ENCODE measurements around the gene ARHGEF3.

The ARHGEF3 gene

GRCh38 chr3:56795097-56795828 lies 6.5 kb downstream of the ARHGEF3 start:
- no peak for DNase-seq

GRCh38 chr3:56792193-56792592 lies 9.6 kb downstream of the ARHGEF3 start:
- no peak for DNase-seq

- DNase-seq: no peak
Measured at GRCh38 chr3:56790016-56790821, 11.5 kb downstream of the ARHGEF3 start.

GRCh38 chr3:56789076-56789475 lies 12.7 kb downstream of the ARHGEF3 start:
- DNase-seq: no peak

- no peak for DNase-seq
Measured at GRCh38 chr3:56788521-56788920, 13.2 kb downstream of the ARHGEF3 start.

GRCh38 chr3:56787784-56788256 lies 13.9 kb downstream of the ARHGEF3 start:
- no peak for DNase-seq

GRCh38 chr3:56787258-56787775 lies 14.4 kb downstream of the ARHGEF3 start:
- no peak for DNase-seq

GRCh38 chr3:56785499-56785898 lies 16.2 kb downstream of the ARHGEF3 start:
- DNase-seq: no peak

GRCh38 chr3:56784448-56785001 lies 17.2 kb downstream of the ARHGEF3 start:
- DNase-seq: no peak

GRCh38 chr3:56783644-56784447 lies 17.9 kb downstream of the ARHGEF3 start:
- DNase-seq: peak; percentile 48

GRCh38 chr3:56782906-56783305 lies 18.8 kb downstream of the ARHGEF3 start:
- DNase-seq: peak; percentile 2

- DNase-seq: no peak
Measured at GRCh38 chr3:56782215-56782614, 19.5 kb downstream of the ARHGEF3 start.

GRCh38 chr3:56781762-56782161 lies 20.0 kb downstream of the ARHGEF3 start:
- no peak for DNase-seq

- no peak for DNase-seq
Measured at GRCh38 chr3:56780936-56781335, 20.8 kb downstream of the ARHGEF3 start.

GRCh38 chr3:56778893-56779292 lies 22.9 kb downstream of the ARHGEF3 start:
- DNase-seq: no peak

GRCh38 chr3:56776556-56776950 lies 25.2 kb downstream of the ARHGEF3 start:
- DNase-seq: no peak

- no peak for DNase-seq
Measured at GRCh38 chr3:56775838-56776555, 25.8 kb downstream of the ARHGEF3 start.

GRCh38 chr3:56775445-56775837 lies 26.3 kb downstream of the ARHGEF3 start:
- DNase-seq: no peak

GRCh38 chr3:56773986-56774385 lies 27.8 kb downstream of the ARHGEF3 start:
- no peak for DNase-seq

GRCh38 chr3:56772952-56773938 lies 28.5 kb downstream of the ARHGEF3 start:
- DNase-seq: no peak

- DNase-seq: no peak
Measured at GRCh38 chr3:56771376-56771775, 30.4 kb downstream of the ARHGEF3 start.
